ENCODE data around the gene UBR4.
"Not testable (repeated sequence)": the region's sequence is repeated elsewhere in the genome, so short reads cannot be mapped to it uniquely, and the experiment has no call there.

UBR4 gene

DNA sequence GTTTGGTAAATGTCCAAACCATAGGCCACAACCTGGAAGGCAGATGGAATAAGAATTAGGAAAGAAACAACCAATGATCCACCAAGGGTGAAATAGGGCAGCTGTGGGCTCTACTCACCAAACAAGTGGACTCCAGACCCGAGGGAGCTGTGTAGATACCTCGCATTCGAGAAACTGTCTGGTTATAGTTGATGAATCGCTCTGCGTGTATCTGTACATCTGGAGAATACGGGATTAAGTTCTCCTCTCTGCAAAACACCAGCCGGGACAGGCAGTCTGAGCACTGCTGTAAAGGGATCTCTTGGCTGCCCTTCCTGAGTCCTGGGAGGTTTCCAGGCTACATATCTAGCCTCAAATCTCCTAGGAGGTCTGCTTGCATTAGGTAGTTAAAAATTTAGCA, 9.4 kb upstream of the UBR4 start:
- DNase-seq = no peak

DNA sequence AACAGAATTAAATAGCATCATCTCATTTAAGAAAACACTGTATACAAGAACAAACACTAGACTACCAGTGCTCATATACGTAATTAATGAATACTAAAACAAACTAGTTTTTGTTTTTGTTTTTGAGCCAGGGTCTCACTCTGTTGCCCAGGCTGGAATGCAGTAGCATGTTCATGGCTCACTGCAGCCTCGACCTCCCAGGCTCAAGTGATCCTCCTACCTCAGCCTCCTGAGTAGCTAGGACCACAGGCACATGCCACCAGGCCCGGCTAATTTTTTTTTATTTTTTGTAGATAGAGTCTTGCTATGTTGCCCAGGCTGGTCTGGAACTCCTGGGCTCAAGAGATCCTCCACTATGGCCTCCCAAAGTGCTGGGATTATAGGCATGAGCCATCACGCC, 6.5 kb upstream of the UBR4 start:
- not testable (repeated sequence) for DNase-seq

DNA sequence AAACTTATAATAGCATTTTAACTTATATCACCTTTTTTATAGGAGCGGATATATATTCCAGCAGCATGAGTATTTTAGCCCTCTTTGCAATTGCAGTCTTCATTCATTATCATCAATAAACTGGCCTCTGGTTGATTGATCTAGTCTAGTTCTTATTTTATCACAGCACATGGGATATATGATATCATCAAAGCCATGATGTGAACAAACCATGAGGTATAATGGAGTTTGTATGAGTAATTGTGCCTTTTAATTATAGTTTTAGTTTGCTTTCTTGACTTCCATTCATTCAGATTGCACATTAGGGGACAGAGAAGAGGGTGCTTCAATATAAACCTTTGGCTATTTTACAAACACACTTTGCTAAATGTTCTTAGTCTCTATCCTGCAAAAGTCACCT, 3.5 kb upstream of the UBR4 start:
- DNase-seq = no peak

DNA sequence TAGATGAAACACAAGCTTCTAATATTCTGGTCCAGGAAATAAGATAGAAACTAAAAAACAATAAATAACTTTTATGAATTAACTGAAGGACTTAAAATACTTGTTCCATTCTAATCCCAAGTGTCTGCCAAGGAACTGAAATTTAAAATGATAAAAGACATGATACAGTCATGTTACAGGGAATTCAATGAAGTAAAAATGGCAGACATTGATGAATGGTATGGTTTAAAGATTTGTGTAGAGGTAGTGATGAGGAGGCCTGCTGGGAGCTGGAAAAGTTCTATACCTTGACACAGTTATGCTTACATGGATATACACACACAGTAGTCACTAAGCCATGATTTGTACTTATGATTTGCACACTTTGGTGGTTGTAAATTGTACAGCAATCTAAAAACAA, 2.1 kb upstream of the UBR4 start:
- no peak for DNase-seq

DNA sequence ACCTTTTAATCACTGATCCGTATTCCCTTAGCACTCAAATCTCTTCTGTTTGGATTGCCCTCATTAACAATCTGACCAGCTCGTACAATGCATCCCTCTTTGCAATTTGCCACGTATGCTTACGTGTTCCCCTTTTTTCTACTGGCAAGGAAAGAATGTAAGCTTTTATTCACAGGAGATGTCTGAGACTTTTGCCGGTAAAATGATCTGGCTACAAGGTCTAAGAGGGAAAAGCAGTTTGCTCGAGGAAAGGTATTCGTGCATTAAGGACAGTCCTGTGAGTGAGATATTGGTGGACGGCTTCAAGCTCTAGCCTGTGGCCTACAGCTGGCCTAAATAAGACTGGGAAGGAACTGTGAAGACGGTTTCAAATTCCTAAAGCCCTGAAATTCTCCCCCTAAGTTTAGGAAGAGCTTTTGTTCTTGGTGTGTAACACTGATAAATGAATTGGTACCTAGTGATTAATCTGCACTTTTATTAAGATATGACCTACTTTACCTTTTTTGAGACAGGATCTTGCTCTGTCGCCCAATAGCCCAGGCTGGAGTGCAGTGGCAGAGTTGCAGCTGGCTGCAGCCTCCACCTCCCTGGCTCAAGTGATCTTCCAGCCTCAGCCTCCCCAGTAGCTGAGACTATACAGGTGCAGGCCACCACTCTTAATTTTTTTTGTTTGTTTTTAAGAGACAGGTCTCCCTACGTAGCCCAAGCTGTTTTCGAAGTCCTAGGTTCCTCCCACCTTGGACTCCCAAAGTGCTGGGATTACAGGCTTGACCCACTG, 895 bp upstream of the UBR4 start:
- peak; percentile 52 for DNase-seq

DNA sequence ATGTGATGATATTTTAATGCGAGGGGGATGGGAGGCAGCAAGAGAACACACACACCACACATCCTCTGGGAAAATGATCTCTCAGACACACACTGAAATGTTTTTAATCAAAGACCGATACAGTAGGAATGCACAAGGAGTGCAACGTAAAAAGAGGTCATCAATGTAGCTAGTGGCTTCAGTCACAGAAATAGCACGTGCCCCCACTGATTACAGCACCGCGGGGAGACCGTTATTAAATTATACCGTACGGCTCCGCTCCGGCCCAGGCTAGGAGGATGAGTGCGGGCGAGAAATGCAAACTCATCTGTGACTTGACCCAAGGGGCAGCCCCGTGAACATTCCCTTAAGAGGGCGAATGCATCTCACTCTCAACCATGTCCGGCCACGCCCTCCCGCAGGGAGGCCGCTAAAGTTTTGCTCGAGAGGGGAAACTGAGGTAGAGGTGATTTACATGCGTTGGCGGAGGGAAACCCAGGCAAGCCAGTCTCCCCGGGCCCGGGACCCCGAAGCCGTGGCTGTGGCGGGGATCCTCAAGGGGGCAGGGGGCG, 552 bp downstream of the UBR4 start:
- peak; percentile 76 for DNase-seq

DNA sequence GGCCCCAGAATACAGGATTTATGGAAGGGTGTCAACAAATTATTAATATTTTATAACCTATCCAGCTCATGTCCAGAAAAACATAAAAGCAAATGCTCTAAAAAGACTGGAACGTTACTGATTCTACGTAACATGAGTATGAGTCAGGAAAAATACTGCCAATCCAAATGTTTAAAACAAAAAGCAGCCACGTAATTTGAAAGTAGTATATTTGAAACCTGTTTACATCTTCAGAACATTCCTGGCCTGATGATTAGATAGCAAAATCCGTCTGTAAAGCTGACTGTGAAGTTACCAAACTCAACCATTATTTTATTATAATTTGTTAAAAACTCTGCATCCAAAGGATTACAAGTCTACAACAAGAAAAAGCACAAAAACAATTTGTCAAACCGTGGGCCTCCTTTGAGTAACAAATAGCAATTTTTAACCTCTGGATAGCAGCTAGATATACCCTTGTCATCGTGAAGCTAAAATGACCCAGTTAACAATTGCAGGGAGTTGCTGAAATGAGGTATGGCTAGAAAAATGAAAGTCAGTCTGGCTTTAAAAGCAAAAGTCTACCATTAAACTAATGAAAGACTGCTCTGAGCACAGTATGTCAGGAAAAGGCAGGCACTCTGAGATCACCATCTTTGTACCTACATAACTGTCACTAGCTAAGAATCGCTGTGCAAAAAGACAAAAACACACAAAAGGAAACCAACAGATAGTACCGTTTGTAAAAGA, 1.2 kb downstream of the UBR4 start:
- peak; percentile 43 for DNase-seq

DNA sequence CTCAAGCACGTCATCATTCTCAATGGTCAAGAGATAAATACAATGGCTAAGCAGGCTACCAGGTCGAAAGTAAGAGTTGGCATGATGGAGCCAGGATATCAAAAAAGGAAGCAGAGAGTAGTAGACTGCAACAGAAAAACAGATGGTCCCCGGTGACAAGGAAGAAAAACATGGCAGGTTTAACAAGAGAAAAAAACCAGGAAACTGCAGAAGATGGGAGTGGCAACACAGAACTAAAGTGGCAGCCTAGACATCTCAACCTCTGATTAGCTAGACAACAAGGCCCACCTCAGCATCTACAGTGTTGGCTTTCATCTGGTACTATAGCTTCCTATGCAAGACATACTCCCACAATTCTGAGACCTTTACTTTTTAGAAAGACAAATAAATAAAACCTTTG, 3.1 kb downstream of the UBR4 start:
- DNase-seq = peak; percentile 66

DNA sequence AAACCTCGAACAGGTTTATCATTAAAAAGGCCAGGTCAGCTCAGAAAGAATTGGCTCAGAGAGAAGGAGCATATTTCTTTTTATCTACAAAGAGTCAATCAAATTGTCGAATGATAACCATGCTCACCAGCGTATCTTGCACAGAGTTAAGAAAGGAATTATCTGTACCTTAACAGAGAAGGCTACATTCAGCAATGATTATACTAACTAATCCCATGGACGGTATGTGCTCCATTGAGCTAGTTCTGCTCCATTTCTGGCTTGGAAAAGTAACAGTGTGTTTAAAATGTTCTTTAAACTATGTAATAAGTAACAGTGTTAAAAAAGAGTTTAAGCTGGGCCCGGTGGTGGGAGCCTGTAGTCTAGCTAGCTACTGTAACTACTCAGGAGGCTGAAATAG, 4.2 kb downstream of the UBR4 start:
- peak; percentile 36 for DNase-seq

DNA sequence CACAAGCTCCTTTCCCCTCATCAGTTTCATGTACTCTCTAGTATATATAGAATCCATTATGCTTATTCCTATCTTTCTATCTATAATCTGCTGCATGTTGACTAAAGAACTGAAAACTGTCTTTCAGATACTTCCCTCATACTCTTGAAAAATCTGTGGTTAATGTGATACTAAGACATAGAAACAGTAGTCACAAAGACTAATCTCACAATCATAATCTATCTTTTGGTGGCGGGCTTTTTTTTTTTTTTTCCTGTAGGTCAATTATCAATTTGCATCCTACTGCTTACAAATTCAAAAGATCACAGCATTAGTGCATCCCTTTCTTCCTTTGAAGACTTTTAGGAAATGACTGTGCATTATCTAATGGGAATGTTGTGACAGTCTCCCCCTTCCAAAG, 4.7 kb downstream of the UBR4 start:
- DNase-seq = peak; percentile 24

DNA sequence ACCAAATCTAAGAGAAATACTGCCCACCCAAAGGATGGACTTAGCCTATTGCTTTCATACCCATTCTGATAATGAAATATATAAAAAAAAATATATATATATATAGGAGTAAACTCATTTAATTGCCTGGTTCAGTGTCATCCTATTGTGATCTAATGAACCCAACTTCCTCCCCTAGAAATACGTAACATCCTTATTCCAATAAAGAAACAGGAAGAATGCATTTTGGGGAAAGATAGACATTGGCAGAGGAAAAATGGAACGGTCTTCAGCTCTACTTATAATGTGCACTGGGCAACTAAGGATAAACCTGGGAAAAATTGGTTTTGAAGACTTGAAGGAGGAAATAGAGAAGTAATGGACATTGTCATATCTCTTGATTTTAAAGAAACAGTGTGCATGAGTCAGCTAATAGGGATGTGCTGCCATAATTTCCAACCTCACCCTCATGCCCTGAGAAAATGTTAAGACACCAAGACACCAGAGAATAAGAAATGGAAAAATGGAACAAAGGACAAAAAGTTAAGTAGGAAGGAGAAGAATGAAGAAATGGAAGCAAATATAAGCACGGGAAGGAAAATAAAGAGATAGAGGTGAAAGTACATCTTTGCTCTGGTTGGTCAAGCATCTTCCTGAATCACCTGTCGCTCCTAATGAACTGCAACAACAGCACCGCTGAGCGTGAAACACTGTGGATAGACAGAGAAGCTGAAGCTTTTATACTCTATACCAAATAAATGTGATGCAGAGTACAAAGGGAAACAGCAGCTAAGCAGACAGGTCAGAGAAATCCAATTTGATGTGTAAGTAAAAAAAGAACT, 5.4 kb downstream of the UBR4 start:
- DNase-seq = peak; percentile 26

DNA sequence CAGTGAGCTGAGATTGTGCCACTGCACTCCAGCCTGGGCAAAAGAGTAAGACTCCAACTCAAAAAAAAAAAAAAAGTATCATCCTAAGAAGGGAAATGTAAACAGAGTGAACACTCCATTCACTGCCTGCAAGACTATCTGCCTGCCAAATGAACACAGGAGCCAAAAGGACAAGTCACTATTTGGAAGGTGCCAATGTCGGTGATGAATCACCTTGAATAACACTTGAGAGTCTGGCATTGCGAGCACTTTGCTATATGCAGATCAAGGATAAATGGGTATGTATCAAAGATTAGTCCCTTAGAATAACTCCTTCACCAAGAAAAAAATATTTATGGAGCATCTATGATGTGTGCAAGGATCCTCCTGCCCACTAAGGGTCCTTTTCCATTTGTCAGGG, 6.6 kb downstream of the UBR4 start:
- DNase-seq = no peak

DNA sequence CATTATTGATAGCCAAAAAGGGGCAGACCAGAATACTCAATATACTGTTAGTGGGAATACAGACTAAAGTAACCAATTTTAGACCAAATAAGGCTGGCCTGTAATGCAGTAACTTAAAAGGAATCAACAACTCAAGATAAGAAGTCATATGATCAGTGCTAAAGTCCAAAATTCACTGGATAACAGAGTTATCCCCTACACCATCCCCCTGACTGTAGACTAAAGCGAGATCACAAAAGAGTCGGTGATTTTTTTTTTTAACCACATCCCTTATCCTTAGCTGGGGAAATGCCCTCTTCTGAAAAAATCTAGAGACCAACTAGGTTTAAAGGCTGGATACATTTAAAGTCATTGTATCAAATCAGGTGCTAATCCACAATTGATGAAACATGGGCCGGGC, 7.7 kb downstream of the UBR4 start:
- no peak for DNase-seq

DNA sequence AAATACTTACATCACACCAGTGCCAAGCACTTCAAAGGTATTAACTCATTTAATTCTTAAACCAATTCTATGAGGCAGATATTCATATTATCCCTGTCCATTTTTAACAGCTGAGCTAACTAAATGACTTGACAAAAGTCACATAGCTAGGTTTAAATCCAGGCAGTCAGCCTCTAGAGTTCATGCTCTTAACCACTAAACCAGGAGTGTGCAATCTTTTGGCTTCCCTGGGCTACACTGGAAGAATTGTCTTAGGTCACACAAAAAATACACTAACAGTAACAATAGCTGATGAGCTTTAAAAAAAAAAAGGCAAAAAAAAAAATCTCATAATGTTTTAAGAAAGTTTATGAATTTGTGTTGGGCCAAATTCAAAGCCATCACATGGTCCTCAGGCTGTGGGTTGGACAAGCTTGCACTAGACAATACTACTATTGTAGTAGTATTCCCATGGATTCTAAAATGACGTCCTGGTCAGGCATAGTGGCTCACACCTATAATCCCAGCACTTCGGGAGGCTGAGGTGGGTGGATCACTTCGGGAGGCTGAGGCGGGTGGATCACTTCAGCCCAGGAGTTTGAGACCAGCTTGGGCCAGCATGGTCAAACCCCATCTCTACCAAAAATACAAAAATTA, 10.0 kb downstream of the UBR4 start:
- DNase-seq = no peak

DNA sequence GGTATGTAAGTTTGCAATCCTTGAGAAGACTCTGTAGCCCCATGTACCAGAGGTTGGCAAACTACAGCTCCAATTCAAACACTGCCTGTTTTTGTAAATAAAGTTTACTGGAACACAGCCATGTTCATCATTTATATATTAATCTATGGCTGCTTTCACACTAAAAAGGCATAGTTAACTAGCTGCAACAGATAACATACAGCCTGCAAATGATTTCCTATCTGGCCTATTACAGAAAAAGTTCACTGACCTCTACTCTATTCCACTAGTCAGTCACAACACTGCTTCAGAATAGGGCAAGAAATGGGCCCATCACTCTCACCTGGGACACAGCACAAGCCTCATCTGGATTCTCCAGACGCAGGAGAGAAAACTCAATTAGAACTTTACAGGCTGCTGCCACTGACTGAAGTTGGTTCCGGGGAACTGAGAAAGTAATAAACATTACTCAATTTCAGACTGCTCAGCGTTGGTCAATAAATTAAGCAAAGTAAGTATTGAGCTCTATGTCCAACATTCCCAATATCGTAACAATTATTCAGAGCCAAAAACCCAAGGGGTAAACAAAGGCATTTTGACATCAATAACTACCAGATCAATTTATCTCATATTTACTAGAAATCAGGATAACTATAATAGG, 10.6 kb downstream of the UBR4 start:
- no peak for DNase-seq

DNA sequence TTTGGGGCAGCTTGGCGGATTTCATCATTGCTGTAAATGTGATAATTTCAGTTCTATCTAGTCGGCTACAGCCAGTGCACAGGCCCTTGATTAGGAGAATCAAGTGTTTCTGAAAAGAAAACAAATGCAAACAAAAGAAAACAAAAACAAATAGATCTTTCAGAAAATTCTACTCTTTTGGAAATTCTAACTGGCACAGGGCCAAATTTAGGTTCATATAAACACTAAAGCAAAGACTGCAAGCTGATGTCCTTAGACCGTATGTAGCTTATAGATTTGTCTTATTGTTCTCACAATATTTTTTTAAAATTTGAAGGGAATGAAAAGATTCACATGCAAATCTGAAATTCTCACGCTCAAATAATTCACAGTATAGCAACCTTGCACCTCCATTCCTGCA, 11.2 kb downstream of the UBR4 start:
- no peak for DNase-seq

DNA sequence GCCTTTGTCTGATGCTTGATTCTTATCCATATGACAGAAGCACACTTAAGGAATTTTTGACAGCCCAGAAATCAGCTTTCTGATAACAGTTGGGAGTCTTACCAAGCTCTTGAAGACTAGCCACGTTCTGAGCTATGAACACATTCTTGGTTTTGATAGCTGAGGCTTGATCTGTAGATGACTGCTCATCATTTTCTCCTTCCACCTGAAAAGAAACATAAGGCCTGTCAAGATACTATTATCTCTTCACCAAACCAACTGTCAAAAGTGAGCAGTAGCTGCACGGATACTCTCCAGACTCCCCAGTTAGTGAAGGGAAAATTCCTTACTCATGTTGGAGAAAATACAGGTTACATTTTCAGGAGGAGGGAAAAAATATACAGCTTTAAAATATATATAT, 12.2 kb downstream of the UBR4 start:
- peak; percentile 53 for DNase-seq

DNA sequence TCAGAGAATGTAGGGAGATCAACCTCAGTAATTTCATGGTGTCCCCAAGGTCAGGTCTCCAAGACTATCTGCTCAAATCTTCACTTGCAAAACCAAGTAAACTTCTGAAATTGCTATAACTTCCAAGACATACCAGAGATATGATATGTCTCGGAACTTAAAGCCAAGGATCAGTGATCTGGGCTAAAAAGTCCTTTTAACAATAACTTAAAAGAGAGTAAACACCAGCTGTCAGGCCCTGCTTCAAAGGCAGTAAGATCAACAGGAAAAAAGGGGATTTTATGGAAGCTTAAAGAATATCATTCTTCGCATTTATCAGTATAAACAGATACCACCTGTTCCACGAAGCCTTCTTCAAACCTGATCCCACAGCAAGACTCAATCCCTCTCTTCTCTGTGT, 13.7 kb downstream of the UBR4 start:
- DNase-seq = no peak

DNA sequence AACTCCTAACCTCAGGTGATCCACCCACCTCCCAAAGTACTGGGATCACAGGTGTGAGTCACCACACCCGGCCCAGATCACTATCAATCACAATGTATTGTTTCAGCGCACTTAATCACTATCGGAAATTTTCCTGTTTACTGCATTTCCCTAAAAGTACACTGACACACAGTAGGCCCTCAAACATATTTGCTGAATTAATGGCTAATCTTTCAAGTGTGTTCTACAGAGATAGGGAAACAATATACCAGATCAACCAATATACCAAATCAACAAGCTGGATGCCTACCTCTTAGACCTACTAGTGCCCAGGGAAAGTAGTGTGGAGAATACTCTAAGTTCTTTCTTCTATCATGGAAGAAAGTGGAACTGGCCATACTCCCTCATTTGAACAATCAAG, 17.1 kb downstream of the UBR4 start:
- DNase-seq = no peak

DNA sequence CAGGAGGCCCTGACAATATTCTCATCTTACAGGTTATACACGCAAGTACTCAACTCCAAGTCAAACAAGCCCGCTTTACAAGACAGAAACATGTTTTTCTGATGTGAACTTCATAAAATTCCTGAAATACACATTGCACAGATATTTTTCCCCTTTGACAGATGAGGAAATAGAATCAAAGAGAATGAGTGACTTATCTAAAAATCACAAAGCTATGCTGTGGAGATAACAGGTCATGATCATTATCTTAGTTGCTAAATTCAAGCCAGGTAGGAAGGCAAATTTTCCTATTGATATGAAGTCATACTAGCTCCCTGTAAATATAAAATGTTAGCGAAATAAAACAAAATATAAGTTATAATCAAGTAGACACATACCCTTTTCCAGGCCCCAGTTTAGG, 18.3 kb downstream of the UBR4 start:
- DNase-seq = no peak

DNA sequence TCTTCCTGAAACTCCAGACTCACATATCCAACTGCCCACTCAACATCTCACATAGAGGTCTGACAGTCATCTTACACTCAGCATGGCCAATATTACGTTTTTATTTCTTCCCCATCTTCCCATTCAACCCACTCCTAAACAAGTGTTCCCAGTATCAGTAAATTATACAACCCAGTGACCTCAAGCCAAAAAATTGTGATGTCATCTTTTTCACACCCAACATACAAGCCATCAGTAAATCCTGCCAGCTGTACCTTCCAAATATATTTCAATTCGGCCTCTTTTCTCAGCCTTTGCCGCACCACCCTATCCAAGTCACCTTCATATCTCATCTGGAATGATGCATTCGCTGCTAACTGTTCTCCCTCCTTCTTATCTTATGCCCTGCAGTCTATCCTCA, 19.6 kb downstream of the UBR4 start:
- no peak for DNase-seq

DNA sequence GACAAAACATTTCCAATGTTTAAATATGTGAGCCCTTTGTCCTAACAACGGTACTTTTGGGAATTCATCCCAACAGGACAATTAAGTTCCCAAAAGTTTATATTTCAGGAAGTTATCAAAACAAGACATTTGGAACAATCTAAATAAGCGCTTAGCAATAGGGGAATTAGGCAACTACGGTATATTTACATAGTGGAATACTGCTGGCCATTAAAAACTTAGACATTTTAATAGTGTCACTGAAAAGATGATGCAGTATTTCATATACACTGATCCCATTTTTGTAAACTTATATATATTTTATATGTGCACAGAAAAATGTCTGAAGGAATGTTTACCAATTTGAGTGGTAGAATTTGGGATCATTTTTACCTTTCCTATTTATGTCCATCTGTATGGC, 20.8 kb downstream of the UBR4 start:
- DNase-seq = no peak

DNA sequence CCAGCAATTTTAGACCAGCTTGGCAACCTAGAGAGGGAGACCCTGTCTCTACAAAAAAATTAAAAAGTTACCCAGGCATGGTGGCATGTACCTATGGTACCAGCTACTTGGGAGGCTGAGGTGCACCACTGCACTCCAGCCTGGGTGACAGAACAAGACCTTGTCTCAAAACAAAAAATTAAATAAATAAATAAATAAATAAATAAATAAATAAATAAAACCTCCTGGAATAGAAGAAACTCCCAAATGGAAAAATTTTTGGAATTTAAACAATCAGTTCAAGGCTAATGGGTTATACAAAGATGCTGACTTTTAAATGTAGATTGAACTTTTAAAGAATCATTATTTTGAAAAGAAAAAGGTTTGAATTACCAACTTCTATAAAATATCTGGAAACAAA, 22.2 kb downstream of the UBR4 start:
- DNase-seq = no peak

All from hematopoietic multipotent progenitor cell treated with erythropoietin and hydrocortisone succinate and interleukin-3 and kit ligand, for 6 days (in vitro differentiated cells).